SK-N-SH (cell line): ENCODE results near the gene VAMP7. TPM values are rescaled to one million over a fixed set of nuclear protein-coding genes. Genes with fewer than 3 reads are reported as not detected.
"Not testable (repeated sequence)": the region's sequence is repeated elsewhere in the genome, so short reads cannot be mapped to it uniquely, and the experiment has no call there.

Experiments
- CTCF ChIA-PET: fragments of 300-600, 350-600 bp; formaldehyde crosslinking; extraction: SDS; loops from one replicate; lab custom pipeline; 2021; lab: Yijun Ruan, JAX
- POLR2A ChIA-PET: fragments of 350-600 bp; sonication (Branson Sonifier 250); formaldehyde crosslinking; extraction: SDS; loops from one replicate; lab custom pipeline; 2020; ENCODE audit warnings: antibody characterized with exemption, inconsistent platforms; lab: Yijun Ruan, JAX
- DNase-seq: peaks from one replicate; pipeline ENCODE4 v3.0.0; 2012
- H2AFZ ChIP-seq: fragments of 200-600 bp; sonication (generic); 2 replicates; pipeline ENCODE4 v1.8.1; 2016; ENCODE audit warnings: antibody characterized with exemption, mild to moderate bottlenecking, low read depth
- H3F3A ChIP-seq: fragments of 200-600 bp; sonication (generic); replicated peaks from 2 replicates; pipeline ENCODE3; 2016; ENCODE audit warnings: antibody characterized with exemption, mild to moderate bottlenecking; ENCODE audit not compliant: insufficient read depth
- H3K27ac ChIP-seq, 2 experiments: fragments of 200-500 bp in 1 of 2; fragments of 200-600 bp in 1 of 2; sonication (Bioruptor generic) in 1 of 2; sonication (generic), shearing (Covaris generic) in 1 of 2; 2 replicates each; pipeline versions ENCODE4 v1.5.1 to v1.6.1; 2014 to 2016; ENCODE audit warnings: low read depth in 2 of 2, inconsistent platforms in 1 of 2, low read length in 1 of 2, mild to moderate bottlenecking in 1 of 2, mixed read lengths in 1 of 2
- H3K27me3 ChIP-seq: fragments of 200-600 bp; sonication (generic), shearing (Covaris generic); 2 replicates; pipeline ENCODE4 v1.6.1; 2016; ENCODE audit warnings: mixed run types; ENCODE audit not compliant: insufficient read depth
- H3K36me3 ChIP-seq, 2 experiments: fragments of 200-500 bp in 1 of 2; fragments of 200-600 bp in 1 of 2; sonication (Bioruptor generic) in 1 of 2; sonication (generic) in 1 of 2; replicated peaks in 1 of 2; 2 replicates each; pipeline versions ENCODE3 to v1.5.1; 2014 to 2016; ENCODE audit warnings: low read length in 1 of 2, mild to moderate bottlenecking in 1 of 2; ENCODE audit not compliant: insufficient read depth in 2 of 2, control insufficient read depth in 1 of 2
- H3K4me1 ChIP-seq, 2 experiments: fragments of 200-500 bp in 1 of 2; fragments of 200-600 bp in 1 of 2; sonication (Bioruptor generic) in 1 of 2; sonication (generic), shearing (Covaris generic) in 1 of 2; 2 replicates each; pipeline versions ENCODE4 v1.5.1 to v1.6.1; 2014 to 2016; ENCODE audit warnings: low read depth in 1 of 2, low read length in 1 of 2, mixed run types in 1 of 2; ENCODE audit not compliant: insufficient read depth in 2 of 2, control insufficient read depth in 1 of 2
- H3K4me2 ChIP-seq: fragments of 200-600 bp; sonication (generic), shearing (Covaris generic); 2 replicates; pipeline ENCODE4 v1.6.1; 2017; ENCODE audit warnings: mixed run types
- H3K4me3 ChIP-seq, 2 experiments: fragments of 200-500 bp in 1 of 2; fragments of 200-600 bp in 1 of 2; sonication (Bioruptor generic) in 1 of 2; sonication (generic), shearing (Covaris generic) in 1 of 2; 2 replicates each; pipeline versions ENCODE4 v1.5.1 to v1.8.1; 2014 to 2016; ENCODE audit warnings: low read depth in 2 of 2, inconsistent platforms in 1 of 2, low read length in 1 of 2, mild to moderate bottlenecking in 1 of 2, mixed read lengths in 1 of 2, moderate library complexity in 1 of 2
- H3K79me2 ChIP-seq: fragments of 200-600 bp; sonication (generic); 2 replicates; pipeline ENCODE4 v1.8.1; 2017; ENCODE audit warnings: mild to moderate bottlenecking; ENCODE audit not compliant: insufficient read depth
- H3K9ac ChIP-seq: fragments of 200-600 bp; sonication (generic); 2 replicates; pipeline ENCODE4 v1.6.1; 2017; ENCODE audit warnings: mixed run types
- H3K9me2 ChIP-seq: fragments of 200-600 bp; sonication (generic); 2 replicates; pipeline ENCODE4 v1.6.1; 2017; ENCODE audit warnings: mixed run types
- H3K9me3 ChIP-seq: fragments of 200-600 bp; sonication (generic); 2 replicates; pipeline ENCODE4 v1.6.1; 2017; ENCODE audit warnings: mixed run types, mild to moderate bottlenecking, moderate library complexity
- H4K20me1 ChIP-seq: fragments of 200-600 bp; sonication (generic); 2 replicates; pipeline ENCODE4 v1.6.1; 2017; ENCODE audit warnings: mild to moderate bottlenecking, mixed run types; ENCODE audit not compliant: insufficient read depth
- CTCF ChIP-seq: fragments of 200-600 bp; sonication (generic); IDR thresholded peaks from 2 replicates; pipeline ENCODE4 v1.6.1; 2017; ENCODE audit warnings: antibody characterized with exemption, mild to moderate bottlenecking, moderate library complexity
- FOSL2 ChIP-seq: IDR thresholded peaks from 2 replicates; pipeline ENCODE4 v1.4.0; 2012; ENCODE audit warnings: low read depth, mild to moderate bottlenecking, moderate library complexity, borderline replicate concordance
- GATA2 ChIP-seq: sonication (generic); formaldehyde crosslinking; IDR thresholded peaks from 2 replicates; pipeline ENCODE4 v1.5.0; 2020; ENCODE audit warnings: mild to moderate bottlenecking, missing genetic modification reagents
- MXI1 ChIP-seq: IDR thresholded peaks from 2 replicates; pipeline ENCODE4 v1.6.1; 2012; ENCODE audit warnings: mild to moderate bottlenecking, low read depth, low read length, improper control_type of control experiment
- NRF1 ChIP-seq: IDR thresholded peaks from 2 replicates; pipeline ENCODE4 v1.6.1; 2012; ENCODE audit warnings: low read depth, mild to moderate bottlenecking, low read length
- POLR2AphosphoS5 ChIP-seq: IDR thresholded peaks from 2 replicates; pipeline ENCODE4 v1.6.1; 2012; ENCODE audit warnings: low read depth, low read length
- SIN3A ChIP-seq: IDR thresholded peaks from 2 replicates; pipeline ENCODE4 v1.6.1; 2012; ENCODE audit warnings: low read depth, mild to moderate bottlenecking, low read length, moderate library complexity, borderline replicate concordance
- TAF1 ChIP-seq: IDR thresholded peaks from 2 replicates; pipeline ENCODE4 v1.6.1; 2012; ENCODE audit warnings: low read depth, mild to moderate bottlenecking, low read length, moderate library complexity, borderline replicate concordance
- TCF12 ChIP-seq: IDR thresholded peaks from 2 replicates; pipeline ENCODE4 v1.4.0; 2012
- ZBTB33 ChIP-seq: IDR thresholded peaks from 2 replicates; pipeline ENCODE4 v1.4.0; 2012; ENCODE audit warnings: low read depth, borderline replicate concordance
- WGBS: methylation state at CpG from one replicate; pipeline ENCODE4 v1.1.6; 2017; ENCODE audit warnings: low lambda C conversion rate; 5-methylcytosine and 5-hydroxymethylcytosine counted together
- polyA plus RNA-seq, 3 experiments: library from polyadenylated mRNA; depleted of rRNA; stranded (reverse); fragments of >200 nt; gene quantifications; 2 replicates each; pipeline ENCODE4 v1.2.3, GENCODE V29; 2012

The VAMP7 gene
- polyA plus RNA-seq, 1 of the 3 experiments (the other 2 are of a cell fraction), result 23.9 TPM

- DNase-seq, result no peak
- Histone ChIP-seq H3K27me3 (no peaks in the 10 kb centered on the region), H3K36me3 (peaks cover 64 to 77% of the 10 kb centered on the region in 2 experiments), H2AFZ (no peak overlapping the region), H3K4me3 (no peak overlapping the region), H3K9me3 (no peaks in the 10 kb centered on the region), H3K9me2 (no peaks in the 10 kb centered on the region; the same call in 1 of the 2 replicates), H3F3A (no peaks in the 10 kb centered on the region), H3K4me2 (no peak overlapping the region), H3K79me2 (peaks cover 9% of the 10 kb centered on the region; the same call in 1 of the 2 replicates), H3K4me1 (no peaks in the 10 kb centered on the region), H3K27ac (no peak overlapping the region), H4K20me1 (no peaks in the 10 kb centered on the region), H3K9ac (no peak overlapping the region)
- ChIA-PET POLR2A (no interaction called here), CTCF (no interaction called here)
- TF ChIP-seq MXI1, result no peak
- no peak for TF ChIP-seq TAF1
- no peak for TF ChIP-seq POLR2AphosphoS5
- no peak for TF ChIP-seq NRF1
- no peak for TF ChIP-seq FOSL2
- no peak for TF ChIP-seq ZBTB33
- TF ChIP-seq GATA2 (CRISPR knock-in tag), result no peak
- TF ChIP-seq SIN3A, result no peak
- no peak for TF ChIP-seq TCF12
- TF ChIP-seq CTCF, result no peak
- 81% methylated on average over 2 of the region's 2 CpGs for WGBS
These were observed 42.1 kb downstream of the VAMP7 start for GRCh38 chrX:155923200-155923599.

GRCh38 chrX:155930852-155931618, 49.9 kb downstream of the VAMP7 start:
- peaks cover 17 to 36% of the 10 kb centered on the region in 2 experiments for H3K36me3 ChIP-seq
- H4K20me1 ChIP-seq, H3K9me2 ChIP-seq, H3K27me3 ChIP-seq, POLR2A ChIA-PET, H3F3A ChIP-seq, H3K9me3 ChIP-seq, H3K4me3 ChIP-seq, H3K4me2 ChIP-seq, H3K79me2 ChIP-seq, H3K4me1 ChIP-seq, H3K9ac ChIP-seq, H3K27ac ChIP-seq, DNase-seq, CTCF ChIA-PET, H2AFZ ChIP-seq: not testable (repeated sequence)
- WGBS, result 91% methylated on average over 7 of the region's 8 CpGs
